Ectodermal cell (in vitro differentiated cells): ENCODE measurements around the gene ENTPD3.

Experiments used
- H3K27ac ChIP-seq: 2 replicates; pipeline ENCODE4 v1.7.0; 2013; ENCODE audit warnings: mild to moderate bottlenecking, low read depth, low read length; ENCODE audit not compliant: insufficient read depth, poor library complexity, severe bottlenecking
- H3K27me3 ChIP-seq: 2 replicates; pipeline ENCODE4 v1.7.0; 2013; ENCODE audit warnings: mild to moderate bottlenecking, low read length; ENCODE audit not compliant: insufficient read depth, control insufficient read depth, poor library complexity, severe bottlenecking
- H3K36me3 ChIP-seq: one replicate; pipeline ENCODE4 v1.7.0; 2013; ENCODE audit warnings: low read length; ENCODE audit not compliant: control insufficient read depth, insufficient read depth
- H3K4me1 ChIP-seq: one replicate; pipeline ENCODE4 v1.7.0; 2013; ENCODE audit warnings: low read length; ENCODE audit not compliant: control insufficient read depth, insufficient read depth
- H3K4me3 ChIP-seq: 2 replicates; pipeline ENCODE4 v1.7.0; 2013; ENCODE audit warnings: low read depth, low read length, control low read depth; ENCODE audit not compliant: insufficient read depth
- H3K9me3 ChIP-seq: 2 replicates; pipeline ENCODE4 v1.7.0; 2013; ENCODE audit warnings: mild to moderate bottlenecking, low read length, moderate library complexity; ENCODE audit not compliant: control insufficient read depth
- WGBS, 2 experiments: methylation state at CpG; one replicate each; pipeline ENCODE4 v1.1.7; 2013; ENCODE audit warnings: missing lambda C conversion rate in 2 of 2; 5-methylcytosine and 5-hydroxymethylcytosine counted together

ENTPD3 gene

GRCh38 chr3:40470701-40471100, 83.7 kb downstream of the ENTPD3 start:
- H3K36me3 ChIP-seq: no peaks in the 10 kb centered on the region
- no peaks in the 10 kb centered on the region for H3K27me3 ChIP-seq
- H3K4me1 ChIP-seq: no peaks in the 10 kb centered on the region
- WGBS, 2 experiments: 71 to 98% methylated on average over 1 to 2 of the region's 4 CpGs
- no peak overlapping the region for H3K27ac ChIP-seq
- H3K4me3 ChIP-seq: no peak overlapping the region
- no peaks in the 10 kb centered on the region for H3K9me3 ChIP-seq

GRCh38 chr3:40476478-40477470, 89.8 kb downstream of the ENTPD3 start, which contains the start of gene ZNF619:
TSS of gene ZNF619 (plus strand) at chr3:40477122. CDS start at chr3:40477980, 858 bp downstream.
- Histone ChIP-seq H3K9me3 (no peaks in the 10 kb centered on the region), H3K4me3 (peak within 1 kb of the TSS; percentile 44), H3K27ac (no peak within 1 kb of the TSS), H3K27me3 (no peaks in the 10 kb centered on the region), H3K4me1 (no peaks in the 10 kb centered on the region), H3K36me3 (no peaks in the 10 kb centered on the region)
- 69 to 71% methylated on average over 48 of the region's 48 CpGs for WGBS, 2 experiments

GRCh38 chr3:40477666-40478065, 90.7 kb downstream of the ENTPD3 start:
- Histone ChIP-seq H3K36me3 (no peaks in the 10 kb centered on the region), H3K4me3 (peak overlapping the region; percentile 44), H3K9me3 (no peaks in the 10 kb centered on the region), H3K4me1 (no peaks in the 10 kb centered on the region), H3K27ac (no peak overlapping the region), H3K27me3 (no peaks in the 10 kb centered on the region)
- whole genome bisulfite sequencing, 2 experiments: 86 to 88% methylated on average over 4 of the region's 4 CpGs
